ENCODE data around the gene LRRC45. TPM values are rescaled to one million over a fixed set of nuclear protein-coding genes. Genes with fewer than 3 reads are reported as not detected.

LRRC45 gene
- polyA plus RNA-seq, 1 donor (not counting 4 experiments of a cell fraction or from before 2014, with no cell fraction given): 2.5 TPM

GRCh38 chr17:82055023-82055964 is 32.2 kb downstream of the LRRC45 start:
- Histone ChIP-seq H2AFZ (ENCODE audit: control insufficient read depth, low read length) (no peak overlapping the region), H3K9me1 (ENCODE audit: control insufficient read depth, extremely low read depth, insufficient read depth, low read length) (no peaks in the 10 kb centered on the region), H3K4me1 (ENCODE audit: control insufficient read depth, extremely low read depth, insufficient read depth, low read length) (peaks cover 11% of the 10 kb centered on the region), H3K4me3 (ENCODE audit: control insufficient read depth in 2 of 3, extremely low read depth in 1 of 3, insufficient read depth in 2 of 3, low read depth in 1 of 3, low read length in 3 of 3) (no peak overlapping the region), H4K20me1 (ENCODE audit: control insufficient read depth, extremely low read depth, insufficient read depth, low read length) (no peaks in the 10 kb centered on the region), H3K27ac (ENCODE audit: control insufficient read depth, insufficient read depth, low read length) (no peak overlapping the region), H3K9ac (ENCODE audit: control insufficient read depth, extremely low read depth, insufficient read depth, low read length) (no peak overlapping the region), H3K9me3 (ENCODE audit: control insufficient read depth, low read depth, low read length) (no peaks in the 10 kb centered on the region), H3K79me2 (ENCODE audit: control insufficient read depth, insufficient read depth, low read length) (peaks cover 25% of the 10 kb centered on the region), H3K27me3 (ENCODE audit: control insufficient read depth, extremely low read depth, insufficient read depth, low read length) (no peaks in the 10 kb centered on the region), H3K4me2 (ENCODE audit: control insufficient read depth, extremely low read depth, insufficient read depth, low read depth, low read length) (no peak overlapping the region), H3K36me3 (ENCODE audit: control insufficient read depth in 2 of 2, extremely low read depth in 1 of 2, insufficient read depth in 2 of 2, low read length in 2 of 2) (peaks cover 26 to 36% of the 10 kb centered on the region in 2 experiments)
- TF ChIP-seq EZH2 (IDR thresholded peaks at IDR 0.05; ENCODE audit: low read length) (no peak), CTCF (optimal IDR thresholded peaks at IDR 0.05 in 1 of 3, IDR thresholded peaks at IDR 0.05 in 1 of 3, conservative IDR thresholded peaks at IDR 0.05 in 1 of 3; ENCODE audit: extremely low read depth in 1 of 3, insufficient read depth in 2 of 3, low read length in 3 of 3) (no peak)
- FAIRE-seq: no peak
- DNase-seq (ENCODE audit: low read depth, low spot score): no peak
- dilution Hi-C loops (cut with MboI; ENCODE audit: extremely low pct_ligation_motif_present, low sequenced_read_pairs): no loop called here

GRCh38 chr17:82055965-82056728 is 33.0 kb downstream of the LRRC45 start:
- Histone ChIP-seq H3K4me3 (ENCODE audit: control insufficient read depth in 2 of 3, extremely low read depth in 1 of 3, insufficient read depth in 2 of 3, low read depth in 1 of 3, low read length in 3 of 3) (no peak overlapping the region), H3K36me3 (ENCODE audit: control insufficient read depth in 2 of 2, extremely low read depth in 1 of 2, insufficient read depth in 2 of 2, low read length in 2 of 2) (peaks cover 30 to 40% of the 10 kb centered on the region in 2 experiments), H3K27ac (ENCODE audit: control insufficient read depth, insufficient read depth, low read length) (no peak overlapping the region), H3K9me1 (ENCODE audit: control insufficient read depth, extremely low read depth, insufficient read depth, low read length) (no peaks in the 10 kb centered on the region), H4K20me1 (ENCODE audit: control insufficient read depth, extremely low read depth, insufficient read depth, low read length) (no peaks in the 10 kb centered on the region), H3K4me1 (ENCODE audit: control insufficient read depth, extremely low read depth, insufficient read depth, low read length) (peaks cover 6% of the 10 kb centered on the region), H3K9me3 (ENCODE audit: control insufficient read depth, low read depth, low read length) (no peaks in the 10 kb centered on the region), H3K9ac (ENCODE audit: control insufficient read depth, extremely low read depth, insufficient read depth, low read length) (no peak overlapping the region), H3K27me3 (ENCODE audit: control insufficient read depth, extremely low read depth, insufficient read depth, low read length) (no peaks in the 10 kb centered on the region), H3K79me2 (ENCODE audit: control insufficient read depth, insufficient read depth, low read length) (peaks cover 20% of the 10 kb centered on the region), H2AFZ (ENCODE audit: control insufficient read depth, low read length) (no peak overlapping the region), H3K4me2 (ENCODE audit: control insufficient read depth, extremely low read depth, insufficient read depth, low read depth, low read length) (no peak overlapping the region)
- no peak for DNase-seq (ENCODE audit: low read depth, low spot score)
- dilution Hi-C loops (cut with MboI; ENCODE audit: extremely low pct_ligation_motif_present, low sequenced_read_pairs): no loop called here
- TF ChIP-seq EZH2 (IDR thresholded peaks at IDR 0.05; ENCODE audit: low read length) (no peak), CTCF (optimal IDR thresholded peaks at IDR 0.05 in 1 of 3, IDR thresholded peaks at IDR 0.05 in 1 of 3, conservative IDR thresholded peaks at IDR 0.05 in 1 of 3; ENCODE audit: extremely low read depth in 1 of 3, insufficient read depth in 2 of 3, low read length in 3 of 3) (no peak)
- no peak for FAIRE-seq
